Activated naive CD4-positive, alpha-beta T cell treated with anti-CD3 and anti-CD28 coated beads, Interleukin-2, amount 50 U/mL, for 72 hours (primary cell): Measurements from ENCODE around the gene NTRK2. TPM values are rescaled to one million over a fixed set of nuclear protein-coding genes. Genes with fewer than 3 reads are reported as not detected.

Experiments
- ATAC-seq, 2 donors: fragments of 150-1000 bp; cut with Tn5 transposase; 2 replicates each; pipeline ENCODE4 v1.10.0; 2021; ENCODE audit warnings: mild to moderate bottlenecking in 2 of 2, moderate library complexity in 2 of 2
- DNase-seq, 2 donors: peaks; one replicate each; pipeline ENCODE4 v3.0.0; 2021 to 2022; ENCODE audit warnings: low spot score in 2 of 2
- H3K27ac Mint-ChIP-seq, 2 donors: one replicate each; pipeline ENCODE4 v1.8.0; 2022; ENCODE audit warnings: mild to moderate bottlenecking in 2 of 2, mixed read lengths in 2 of 2
- H3K36me3 Mint-ChIP-seq, 2 donors: one replicate each; pipeline ENCODE4 v1.8.0; 2022; ENCODE audit warnings: mixed read lengths in 2 of 2
- H3K9me3 Mint-ChIP-seq, 2 donors: one replicate each; pipeline ENCODE4 v1.8.0; 2022; ENCODE audit warnings: mixed read lengths in 2 of 2
- total RNA-seq, 2 donors: library from RNA; stranded (reverse); gene quantifications; one replicate each; pipeline ENCODE4 v1.2.3, GENCODE V29; 2022

NTRK2 gene
- total RNA-seq, 2 donors from 2014 or later: 0.16 to 0.21 TPM

DNA sequence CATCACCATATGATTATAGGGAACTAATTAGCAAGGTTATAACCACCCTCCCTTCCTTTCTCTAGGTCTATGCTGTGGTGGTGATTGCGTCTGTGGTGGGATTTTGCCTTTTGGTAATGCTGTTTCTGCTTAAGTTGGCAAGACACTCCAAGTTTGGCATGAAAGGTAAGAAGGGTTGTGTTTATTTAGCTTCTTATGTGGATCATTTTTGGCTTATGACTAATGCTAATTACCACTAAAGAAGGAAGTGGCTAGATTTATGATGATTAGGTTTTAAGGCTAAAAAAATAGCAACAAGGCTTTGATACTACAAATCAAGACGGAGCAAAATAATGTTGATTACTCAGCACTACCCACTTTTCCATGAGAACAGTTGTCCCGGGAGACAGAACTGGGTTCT is 82.4 kb downstream of the NTRK2 start:
- peaks cover 0 to 4% of the 10 kb centered on the region in 2 donors for H3K9me3 Mint-ChIP-seq
- ATAC-seq: no peak
- no peaks in the 10 kb centered on the region for H3K36me3 Mint-ChIP-seq
- no peak overlapping the region for H3K27ac Mint-ChIP-seq
- DNase-seq: no peak

DNA sequence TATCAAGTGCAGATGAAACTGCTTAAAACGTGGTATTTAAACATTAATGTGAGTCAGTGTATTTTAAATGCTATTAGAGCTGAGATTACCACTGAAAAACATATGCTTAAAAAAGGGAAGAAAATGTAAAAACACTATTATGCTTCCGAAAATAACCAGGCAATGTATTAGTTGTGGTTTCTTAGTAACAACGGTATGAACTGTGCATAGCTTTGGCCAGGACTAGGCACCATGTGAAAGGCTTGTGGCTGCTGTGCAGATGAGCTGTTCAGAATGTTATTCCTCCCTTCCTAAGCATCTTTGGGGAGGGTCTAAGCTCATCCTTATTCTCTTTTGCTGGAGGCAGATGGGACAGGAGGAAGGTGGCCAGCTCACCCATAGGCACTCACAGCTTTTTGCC is 84.9 kb downstream of the NTRK2 start:
- no peak for DNase-seq
- no peak overlapping the region for H3K27ac Mint-ChIP-seq
- H3K9me3 Mint-ChIP-seq: no peaks in the 10 kb centered on the region
- no peak for ATAC-seq
- H3K36me3 Mint-ChIP-seq: no peaks in the 10 kb centered on the region

DNA sequence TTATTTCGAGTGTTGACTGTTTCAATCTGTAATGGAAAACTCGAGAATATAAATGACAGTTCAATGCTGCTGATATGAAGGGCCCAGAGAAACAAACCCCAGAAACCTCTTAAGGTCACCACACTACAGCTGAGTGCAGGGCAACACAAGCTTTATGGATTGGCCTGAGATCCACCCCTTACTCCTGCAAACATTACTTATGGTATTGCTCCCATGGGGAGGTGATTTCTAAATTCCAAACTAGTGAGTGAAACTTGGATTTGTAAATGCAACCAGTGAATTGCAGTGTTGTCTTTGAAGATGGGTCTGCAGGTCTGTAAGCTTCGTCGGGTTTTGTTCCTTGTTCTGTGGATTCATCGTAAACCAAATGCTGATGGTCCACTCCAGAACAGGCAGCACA is 85.4 kb downstream of the NTRK2 start:
- ATAC-seq (no peak), DNase-seq (no peak)
- Mint-ChIP-seq H3K9me3 (no peaks in the 10 kb centered on the region), H3K36me3 (no peaks in the 10 kb centered on the region), H3K27ac (no peak overlapping the region)

DNA sequence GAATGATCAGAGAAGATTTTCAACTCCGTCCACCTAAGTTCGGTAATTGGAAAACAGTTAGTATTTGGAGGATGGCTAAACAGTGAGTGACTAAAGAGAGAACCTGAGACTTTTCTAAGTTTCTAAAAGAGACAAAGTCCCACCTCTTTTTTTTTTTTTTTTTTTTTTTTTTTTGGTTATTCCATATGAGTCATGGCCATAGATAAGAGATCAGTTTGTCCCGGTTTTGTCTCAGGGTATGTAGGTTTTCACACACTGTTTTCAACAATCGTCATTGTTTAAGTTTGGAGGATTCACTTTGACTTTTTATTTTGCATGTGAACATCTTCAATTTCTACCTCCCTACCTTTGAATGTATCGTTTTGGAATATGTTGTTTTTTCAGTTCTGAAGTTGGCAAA is 85.9 kb downstream of the NTRK2 start:
- Mint-ChIP-seq H3K27ac (no peak overlapping the region), H3K36me3 (no peaks in the 10 kb centered on the region), H3K9me3 (no peaks in the 10 kb centered on the region)
- DNase-seq (no peak), ATAC-seq (no peak)

DNA sequence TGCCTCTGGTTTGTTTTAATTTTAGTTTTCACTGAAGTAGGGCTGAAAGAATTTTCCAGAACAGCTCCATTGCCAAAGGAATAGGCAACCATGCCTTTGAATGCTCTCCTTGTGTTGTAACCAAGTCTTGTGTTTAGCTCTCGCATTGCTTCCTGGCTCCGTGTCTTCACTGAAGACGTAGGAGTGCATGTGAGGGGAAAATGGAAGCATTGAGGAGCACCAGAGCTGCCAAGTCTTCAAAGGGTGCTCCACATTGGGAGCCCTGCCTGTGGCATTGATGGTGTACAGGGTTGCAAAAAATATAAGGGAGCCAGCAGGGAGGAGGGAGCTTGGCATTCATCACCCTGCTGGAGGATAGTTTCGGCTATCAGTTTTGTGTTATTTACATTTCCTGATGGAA is 86.6 kb downstream of the NTRK2 start:
- Mint-ChIP-seq H3K9me3 (no peaks in the 10 kb centered on the region), H3K36me3 (no peaks in the 10 kb centered on the region), H3K27ac (no peak overlapping the region)
- no peak for ATAC-seq
- DNase-seq: no peak

DNA sequence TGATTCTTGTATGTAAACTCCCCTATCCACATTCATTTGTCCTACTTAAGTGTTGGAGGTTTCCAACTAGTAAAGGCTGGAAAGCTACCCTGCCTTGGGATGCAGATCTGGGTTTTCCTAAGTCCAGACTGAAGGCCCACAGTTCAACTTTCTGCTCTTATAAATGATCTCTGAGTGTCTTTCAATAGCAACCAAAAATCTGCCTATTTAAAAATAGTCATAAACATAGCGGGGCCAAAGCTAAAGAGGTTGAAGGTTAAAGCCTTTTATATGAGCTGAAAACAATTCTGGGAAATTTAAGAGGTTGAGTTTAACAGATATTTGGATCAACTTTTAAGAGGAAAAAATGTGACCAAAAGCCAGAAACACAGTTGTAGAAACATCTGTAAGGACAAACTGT is 87.2 kb downstream of the NTRK2 start:
- no peak overlapping the region for H3K27ac Mint-ChIP-seq
- no peak for DNase-seq
- peaks cover 0 to under 1% of the 10 kb centered on the region in 2 donors for H3K36me3 Mint-ChIP-seq
- no peaks in the 10 kb centered on the region for H3K9me3 Mint-ChIP-seq
- ATAC-seq: no peak

DNA sequence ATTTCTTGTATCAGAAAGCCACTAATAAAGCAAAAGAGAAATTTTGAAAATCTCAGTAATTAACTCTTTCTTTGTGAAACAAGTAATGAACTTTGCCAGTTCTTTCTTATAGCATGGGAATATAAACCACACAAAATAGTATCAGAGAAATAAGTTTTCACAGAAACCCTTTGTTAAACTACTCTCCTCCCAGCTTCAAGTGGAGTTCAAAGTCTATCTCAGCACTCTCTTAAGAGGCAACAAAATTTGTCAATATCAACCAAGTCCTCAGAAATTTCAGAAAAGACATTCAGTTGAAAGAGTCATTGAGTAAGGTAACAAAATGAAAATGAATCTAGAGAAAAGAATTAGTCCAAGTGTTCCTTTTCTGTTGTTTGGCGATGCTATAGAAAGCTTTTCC is 89.3 kb downstream of the NTRK2 start:
- H3K27ac Mint-ChIP-seq: no peak overlapping the region
- H3K9me3 Mint-ChIP-seq: peaks cover 0 to 5% of the 10 kb centered on the region in 2 donors
- DNase-seq (no peak), ATAC-seq (no peak)
- H3K36me3 Mint-ChIP-seq: peaks cover 4 to 6% of the 10 kb centered on the region in 2 donors

DNA sequence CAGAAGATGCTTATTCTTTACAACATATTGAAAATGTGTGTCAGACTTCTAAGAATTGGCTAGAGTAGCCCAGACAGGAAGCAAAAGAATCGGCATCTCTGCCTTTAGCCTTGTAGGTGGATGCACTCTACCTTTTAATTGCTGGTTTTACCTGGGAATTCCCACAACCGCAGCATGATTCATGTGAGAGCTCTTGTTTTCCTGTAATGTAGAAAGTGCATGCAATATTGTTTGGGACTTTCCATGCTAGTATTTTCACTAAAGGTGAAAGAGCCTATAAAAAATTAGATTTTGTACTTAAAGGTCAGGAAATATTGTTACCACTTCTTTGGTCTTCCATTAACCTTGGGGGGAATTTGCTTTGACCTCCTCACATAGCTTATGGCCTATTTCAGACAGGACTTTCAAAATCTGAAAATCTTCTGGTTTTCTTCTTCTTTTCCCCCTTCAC is 89.8 kb downstream of the NTRK2 start:
- ATAC-seq: peak; percentile 29 to 56
- H3K9me3 Mint-ChIP-seq: peaks cover 0 to 5% of the 10 kb centered on the region in 2 donors
- DNase-seq: no peak

DNA sequence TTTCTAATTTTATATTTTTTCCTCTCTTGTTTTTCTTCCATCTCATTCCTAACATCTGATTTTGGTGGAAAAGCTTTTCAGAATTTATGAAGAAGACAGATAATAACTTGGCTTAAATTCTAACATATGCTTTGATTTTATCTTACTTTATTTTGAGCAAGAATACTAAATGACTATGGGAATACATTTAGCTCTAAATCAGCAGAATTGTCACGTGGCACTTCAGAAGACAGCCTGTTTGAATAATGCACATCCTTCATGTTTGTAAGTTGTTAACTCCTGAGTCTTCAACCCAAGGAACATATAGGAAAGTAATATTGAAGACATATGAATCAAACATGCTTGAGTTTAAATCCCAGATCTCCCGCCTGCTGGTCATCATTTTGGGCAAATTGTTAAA is 90.3 kb downstream of the NTRK2 start:
- Mint-ChIP-seq H3K36me3 (peaks cover 4 to 6% of the 10 kb centered on the region in 2 donors), H3K9me3 (peaks cover 0 to 5% of the 10 kb centered on the region in 2 donors), H3K27ac (no peak overlapping the region)
- DNase-seq (no peak), ATAC-seq (no peak)

More for the DNA sequence above, 89.8 kb downstream of the NTRK2 start:
- Mint-ChIP-seq H3K27ac (no peak overlapping the region), H3K36me3 (peaks cover 4 to 6% of the 10 kb centered on the region in 2 donors)

DNA sequence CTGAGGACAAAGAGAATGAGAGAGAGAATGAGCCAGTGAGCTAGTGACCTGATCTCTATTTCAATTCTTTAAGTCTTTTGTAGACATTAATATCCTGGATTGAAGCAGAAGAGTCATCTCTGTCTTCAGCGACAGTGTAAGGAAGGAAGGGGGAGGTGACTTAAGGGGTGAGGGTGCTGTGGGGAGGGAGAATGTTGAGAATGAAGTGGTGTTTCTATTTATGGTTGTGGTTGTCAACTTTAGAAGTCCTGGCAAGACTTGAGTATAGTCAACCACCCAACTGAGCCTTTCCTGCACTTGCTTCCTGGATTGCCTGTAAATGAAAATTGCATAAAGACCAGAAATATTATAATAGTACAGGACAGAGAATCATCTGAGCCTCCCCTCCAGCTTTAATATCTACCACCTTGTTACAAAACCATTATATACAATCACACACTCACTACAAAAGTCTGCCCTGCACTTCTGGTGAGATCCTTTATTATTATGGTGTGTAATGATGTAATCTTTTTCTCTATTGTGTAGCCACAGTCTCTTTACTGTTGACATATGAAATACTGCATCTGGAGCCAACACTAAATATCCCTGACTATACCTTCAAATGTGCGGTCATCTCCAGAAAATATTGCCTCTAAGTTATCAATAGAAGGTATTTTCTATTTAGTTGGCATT is 91.7 kb downstream of the NTRK2 start:
- peak in 1 of 2 donors; percentile 77 for ATAC-seq
- peaks cover 0 to 5% of the 10 kb centered on the region in 2 donors for H3K9me3 Mint-ChIP-seq
- peaks cover 4 to 6% of the 10 kb centered on the region in 2 donors for H3K36me3 Mint-ChIP-seq
- H3K27ac Mint-ChIP-seq: no peak overlapping the region
- DNase-seq: no peak

DNA sequence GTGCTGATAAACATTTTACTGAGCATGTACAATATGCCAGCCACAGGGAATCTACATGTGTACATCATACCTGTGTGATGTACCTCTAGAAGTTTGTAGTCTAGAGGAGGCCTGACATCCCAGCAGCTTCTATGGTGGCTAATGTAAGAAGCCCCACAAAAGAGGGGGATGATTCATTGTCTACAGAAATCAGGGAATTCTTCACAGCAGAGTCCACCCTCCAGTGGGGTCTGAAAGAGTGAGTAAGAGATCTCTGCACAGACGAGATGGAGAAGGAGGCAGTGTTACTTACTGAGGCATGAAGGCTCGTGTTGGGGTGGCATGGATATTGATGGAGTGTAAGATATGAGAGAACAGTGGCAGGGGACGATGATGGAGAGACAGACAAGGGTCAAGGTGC is 103.0 kb downstream of the NTRK2 start:
- no peak for DNase-seq
- H3K27ac Mint-ChIP-seq: no peak overlapping the region

DNA sequence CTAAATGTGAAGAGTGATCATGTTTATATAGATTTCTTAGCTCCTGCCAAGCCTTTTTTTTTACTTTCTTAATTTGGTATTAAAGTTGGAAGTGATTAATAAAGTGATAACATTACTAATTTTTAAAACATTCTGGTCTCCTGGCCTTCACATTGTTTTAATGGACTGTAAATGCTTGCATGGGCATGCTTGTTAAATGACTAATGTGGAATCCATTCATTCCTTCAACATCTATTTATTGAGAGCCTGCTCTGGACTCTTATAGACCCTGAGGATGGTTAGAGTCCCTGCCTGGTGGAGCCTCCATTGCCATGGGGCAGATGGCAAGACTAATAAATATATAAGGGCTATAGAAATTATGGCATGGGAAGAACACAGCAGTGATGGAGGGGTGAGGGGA is 103.5 kb downstream of the NTRK2 start:
- Mint-ChIP-seq H3K9me3 (no peaks in the 10 kb centered on the region), H3K27ac (no peak overlapping the region), H3K36me3 (no peaks in the 10 kb centered on the region)
- ATAC-seq: no peak
- DNase-seq: no peak

More for the DNA sequence above, 103.0 kb downstream of the NTRK2 start:
- ATAC-seq: no peak
- no peaks in the 10 kb centered on the region for H3K9me3 Mint-ChIP-seq
- no peaks in the 10 kb centered on the region for H3K36me3 Mint-ChIP-seq

DNA sequence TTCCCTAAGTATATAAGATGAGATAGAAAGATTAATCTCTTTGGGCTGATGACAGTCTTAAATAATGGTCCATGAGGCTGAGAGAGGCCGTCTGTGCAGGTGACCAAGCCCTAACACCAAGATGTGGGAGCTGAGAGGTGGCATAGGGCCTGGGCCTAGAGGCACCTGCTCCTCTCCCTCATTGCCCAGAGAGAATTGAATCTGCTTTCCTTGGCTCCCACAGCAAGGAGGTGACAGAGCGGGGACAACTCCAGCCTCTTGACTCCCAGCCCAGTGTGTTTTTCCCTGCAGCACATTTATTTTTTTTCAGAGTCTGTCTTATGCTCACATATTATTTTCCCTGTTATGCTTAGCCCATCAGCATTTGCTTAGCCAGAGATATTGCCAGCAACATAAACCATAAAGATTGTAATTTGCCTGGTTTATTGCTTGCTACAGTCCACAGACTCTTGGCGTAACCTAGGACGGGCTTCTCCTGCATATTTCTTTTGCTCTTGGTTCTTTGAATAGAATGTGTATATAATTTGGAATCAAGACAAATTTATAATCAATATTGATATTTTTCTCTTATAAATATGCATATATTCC is 105.6 kb downstream of the NTRK2 start:
- Mint-ChIP-seq H3K9me3 (no peaks in the 10 kb centered on the region), H3K27ac (no peak overlapping the region), H3K36me3 (no peaks in the 10 kb centered on the region)
- DNase-seq (no peak), ATAC-seq (no peak)

DNA sequence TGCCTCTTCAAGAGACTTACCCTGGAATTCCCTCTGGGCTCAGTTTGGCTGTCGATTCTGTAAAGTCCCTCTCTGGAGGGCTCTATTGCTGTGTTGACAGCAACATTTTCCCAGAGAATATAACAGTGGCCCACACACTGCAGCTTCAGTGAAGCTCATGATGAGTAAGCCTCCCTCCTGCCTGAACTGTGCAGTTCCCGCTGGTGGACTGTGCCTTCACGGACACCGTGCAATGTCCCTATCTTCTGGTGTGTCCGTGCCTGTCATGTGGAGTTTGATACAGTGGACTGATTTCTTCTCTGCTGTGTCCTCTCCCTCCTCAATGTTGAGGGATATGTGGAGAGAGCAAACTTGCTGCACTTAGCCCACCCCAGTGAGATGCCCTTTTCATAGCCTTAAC is 109.0 kb downstream of the NTRK2 start:
- peaks cover 0 to 3% of the 10 kb centered on the region in 2 donors for H3K9me3 Mint-ChIP-seq
- H3K27ac Mint-ChIP-seq: no peak overlapping the region
- no peaks in the 10 kb centered on the region for H3K36me3 Mint-ChIP-seq
- ATAC-seq (no peak), DNase-seq (no peak)

DNA sequence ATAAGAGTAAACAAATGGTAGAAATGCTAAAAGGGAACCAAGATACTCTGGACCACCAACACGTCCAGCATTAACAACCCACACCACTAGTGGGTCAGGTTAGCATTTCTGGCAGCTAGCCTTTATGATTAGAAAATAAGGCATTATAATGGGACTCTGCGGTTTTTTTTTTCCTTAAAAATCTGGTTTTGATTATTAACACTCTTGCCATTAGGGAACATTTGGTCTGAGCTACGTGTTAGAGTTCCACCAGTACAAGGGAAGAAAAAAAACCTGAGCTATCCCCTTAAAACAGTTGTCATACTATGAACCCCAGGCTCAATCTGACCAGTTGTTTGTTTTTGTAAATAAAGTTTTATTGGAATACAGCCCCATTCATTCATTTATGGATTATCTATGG is 110.4 kb downstream of the NTRK2 start:
- Mint-ChIP-seq H3K9me3 (peaks cover 0 to 5% of the 10 kb centered on the region in 2 donors), H3K36me3 (no peaks in the 10 kb centered on the region), H3K27ac (no peak overlapping the region)
- ATAC-seq: no peak
- DNase-seq: no peak

DNA sequence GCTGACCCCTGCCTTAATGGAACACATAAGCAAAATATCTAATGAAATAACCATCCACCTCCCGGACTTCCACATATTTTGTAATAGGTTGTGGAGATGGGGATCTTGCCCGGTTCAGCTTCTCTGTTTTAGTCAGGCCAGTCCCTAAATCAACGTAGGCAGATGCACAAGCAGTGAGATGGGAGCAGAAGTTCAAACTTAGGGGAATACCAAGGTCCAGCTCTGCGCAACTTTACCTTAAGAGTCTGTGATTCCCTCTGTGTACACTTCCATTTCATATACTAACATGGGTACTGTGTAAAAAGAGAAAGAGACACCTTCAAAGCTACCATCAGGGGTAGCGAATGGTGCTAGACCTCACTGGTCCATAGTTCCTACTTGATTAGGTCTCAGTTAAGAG is 110.9 kb downstream of the NTRK2 start:
- DNase-seq (no peak), ATAC-seq (no peak)
- Mint-ChIP-seq H3K27ac (no peak overlapping the region), H3K9me3 (peaks cover 0 to 5% of the 10 kb centered on the region in 2 donors), H3K36me3 (no peaks in the 10 kb centered on the region)

DNA sequence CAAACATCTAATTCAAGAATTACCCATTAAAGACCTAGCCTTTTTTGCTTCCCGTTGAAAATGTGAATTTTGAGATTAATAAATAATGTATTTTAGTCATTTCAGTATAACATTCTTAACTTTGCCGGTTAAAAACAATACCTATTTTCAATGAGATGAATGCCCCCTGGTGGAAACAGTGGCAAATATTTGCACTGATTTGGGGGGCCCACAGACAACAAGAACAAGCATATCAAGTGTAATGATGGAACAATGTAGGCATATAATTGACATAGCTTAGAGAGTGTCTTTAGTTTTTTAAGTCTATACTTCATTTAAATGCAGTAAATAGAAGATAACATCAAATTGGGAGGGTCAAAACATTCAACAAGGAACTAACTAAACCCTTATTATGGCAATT is 111.9 kb downstream of the NTRK2 start:
- DNase-seq (peak in 1 of 2 donors; percentile 5), ATAC-seq (no peak)
- Mint-ChIP-seq H3K36me3 (no peaks in the 10 kb centered on the region), H3K9me3 (peaks cover 0 to 5% of the 10 kb centered on the region in 2 donors), H3K27ac (no peak overlapping the region)
